SK-N-SH (cell line): ENCODE measurements around the gene DAP. TPM values are rescaled to one million over a fixed set of nuclear protein-coding genes. Genes with fewer than 3 reads are reported as not detected.

Experiments
- CTCF ChIA-PET: fragments of 300-600, 350-600 bp; formaldehyde crosslinking; extraction: SDS; loops from one replicate; lab custom pipeline; 2021; lab: Yijun Ruan, JAX
- POLR2A ChIA-PET: fragments of 350-600 bp; sonication (Branson Sonifier 250); formaldehyde crosslinking; extraction: SDS; loops from one replicate; lab custom pipeline; 2020; ENCODE audit warnings: antibody characterized with exemption, inconsistent platforms; lab: Yijun Ruan, JAX
- DNase-seq: peaks from one replicate; pipeline ENCODE4 v3.0.0; 2012
- H2AFZ ChIP-seq: fragments of 200-600 bp; sonication (generic); 2 replicates; pipeline ENCODE4 v1.8.1; 2016; ENCODE audit warnings: antibody characterized with exemption, mild to moderate bottlenecking, low read depth
- H3F3A ChIP-seq: fragments of 200-600 bp; sonication (generic); replicated peaks from 2 replicates; pipeline ENCODE3; 2016; ENCODE audit warnings: antibody characterized with exemption, mild to moderate bottlenecking; ENCODE audit not compliant: insufficient read depth
- H3K27ac ChIP-seq, 2 experiments: fragments of 200-500 bp in 1 of 2; fragments of 200-600 bp in 1 of 2; sonication (Bioruptor generic) in 1 of 2; sonication (generic), shearing (Covaris generic) in 1 of 2; 2 replicates each; pipeline versions ENCODE4 v1.5.1 to v1.6.1; 2014 to 2016; ENCODE audit warnings: low read depth in 2 of 2, inconsistent platforms in 1 of 2, low read length in 1 of 2, mild to moderate bottlenecking in 1 of 2, mixed read lengths in 1 of 2
- H3K27me3 ChIP-seq: fragments of 200-600 bp; sonication (generic), shearing (Covaris generic); 2 replicates; pipeline ENCODE4 v1.6.1; 2016; ENCODE audit warnings: mixed run types; ENCODE audit not compliant: insufficient read depth
- H3K36me3 ChIP-seq, 2 experiments: fragments of 200-500 bp in 1 of 2; fragments of 200-600 bp in 1 of 2; sonication (Bioruptor generic) in 1 of 2; sonication (generic) in 1 of 2; replicated peaks in 1 of 2; 2 replicates each; pipeline versions ENCODE3 to v1.5.1; 2014 to 2016; ENCODE audit warnings: low read length in 1 of 2, mild to moderate bottlenecking in 1 of 2; ENCODE audit not compliant: insufficient read depth in 2 of 2, control insufficient read depth in 1 of 2
- H3K4me1 ChIP-seq, 2 experiments: fragments of 200-500 bp in 1 of 2; fragments of 200-600 bp in 1 of 2; sonication (Bioruptor generic) in 1 of 2; sonication (generic), shearing (Covaris generic) in 1 of 2; 2 replicates each; pipeline versions ENCODE4 v1.5.1 to v1.6.1; 2014 to 2016; ENCODE audit warnings: low read depth in 1 of 2, low read length in 1 of 2, mixed run types in 1 of 2; ENCODE audit not compliant: insufficient read depth in 2 of 2, control insufficient read depth in 1 of 2
- H3K4me2 ChIP-seq: fragments of 200-600 bp; sonication (generic), shearing (Covaris generic); 2 replicates; pipeline ENCODE4 v1.6.1; 2017; ENCODE audit warnings: mixed run types
- H3K4me3 ChIP-seq, 2 experiments: fragments of 200-500 bp in 1 of 2; fragments of 200-600 bp in 1 of 2; sonication (Bioruptor generic) in 1 of 2; sonication (generic), shearing (Covaris generic) in 1 of 2; 2 replicates each; pipeline versions ENCODE4 v1.5.1 to v1.8.1; 2014 to 2016; ENCODE audit warnings: low read depth in 2 of 2, inconsistent platforms in 1 of 2, low read length in 1 of 2, mild to moderate bottlenecking in 1 of 2, mixed read lengths in 1 of 2, moderate library complexity in 1 of 2
- H3K79me2 ChIP-seq: fragments of 200-600 bp; sonication (generic); 2 replicates; pipeline ENCODE4 v1.8.1; 2017; ENCODE audit warnings: mild to moderate bottlenecking; ENCODE audit not compliant: insufficient read depth
- H3K9ac ChIP-seq: fragments of 200-600 bp; sonication (generic); 2 replicates; pipeline ENCODE4 v1.6.1; 2017; ENCODE audit warnings: mixed run types
- H3K9me2 ChIP-seq: fragments of 200-600 bp; sonication (generic); 2 replicates; pipeline ENCODE4 v1.6.1; 2017; ENCODE audit warnings: mixed run types
- H3K9me3 ChIP-seq: fragments of 200-600 bp; sonication (generic); 2 replicates; pipeline ENCODE4 v1.6.1; 2017; ENCODE audit warnings: mixed run types, mild to moderate bottlenecking, moderate library complexity
- H4K20me1 ChIP-seq: fragments of 200-600 bp; sonication (generic); 2 replicates; pipeline ENCODE4 v1.6.1; 2017; ENCODE audit warnings: mild to moderate bottlenecking, mixed run types; ENCODE audit not compliant: insufficient read depth
- ELF1 ChIP-seq: IDR thresholded peaks from 2 replicates; pipeline ENCODE4 v1.4.0; 2012
- FOXM1 ChIP-seq: IDR thresholded peaks from 2 replicates; pipeline ENCODE4 v1.4.0; 2012; ENCODE audit warnings: low read depth, mild to moderate bottlenecking
- IRF3 ChIP-seq: fragments of 150-350 bp; IDR thresholded peaks from 2 replicates; pipeline ENCODE4 v1.6.1; 2016; ENCODE audit warnings: mild to moderate bottlenecking, low read depth, low read length
- JUND ChIP-seq: IDR thresholded peaks from 2 replicates; pipeline ENCODE4 v1.4.0; 2012
- MAX ChIP-seq: IDR thresholded peaks from 2 replicates; pipeline ENCODE4 v1.4.0; 2012; ENCODE audit warnings: low read depth
- PBX3 ChIP-seq: IDR thresholded peaks from 2 replicates; pipeline ENCODE4; 2012
- RFX5 ChIP-seq: IDR thresholded peaks from 2 replicates; pipeline ENCODE4 v1.6.1; 2012; ENCODE audit warnings: mild to moderate bottlenecking, improper control_type of control experiment, low read length
- YY1 ChIP-seq: IDR thresholded peaks from 2 replicates; pipeline ENCODE4 v1.4.0; 2012; ENCODE audit warnings: low read depth, mild to moderate bottlenecking
- WGBS: methylation state at CpG from one replicate; pipeline ENCODE4 v1.1.6; 2017; ENCODE audit warnings: low lambda C conversion rate; 5-methylcytosine and 5-hydroxymethylcytosine counted together
- polyA plus RNA-seq, 3 experiments: library from polyadenylated mRNA; depleted of rRNA; stranded (reverse); fragments of >200 nt; gene quantifications; 2 replicates each; pipeline ENCODE4 v1.2.3, GENCODE V29; 2012
- TF ChIP-seq, protein P1 (sequence below): fragments of 200-600 bp; sonication (generic); IDR thresholded peaks from 2 replicates; pipeline ENCODE4 v1.6.1; 2017; ENCODE audit warnings: antibody characterized with exemption, mild to moderate bottlenecking, moderate library complexity
- TF ChIP-seq, protein P2 (sequence below): IDR thresholded peaks from 2 replicates; pipeline ENCODE4 v1.4.0; 2012; ENCODE audit warnings: low read depth, borderline replicate concordance

The DAP gene
- polyA plus RNA-seq, 1 of the 3 experiments (the other 2 are of a cell fraction) = 78.2 TPM

GRCh38 chr5:10750909-10751308 lies 10.1 kb downstream of the DAP start:
- H3K4me1 ChIP-seq = peaks cover 0 to 5% of the 10 kb centered on the region in 2 experiments; a peak in 1 of 4 replicates
- no peak overlapping the region for H3K4me2 ChIP-seq
- peaks cover 59% of the 10 kb centered on the region for H4K20me1 ChIP-seq
- no peaks in the 10 kb centered on the region for H3K9me2 ChIP-seq
- no peak for DNase-seq
- H3K27me3 ChIP-seq = no peaks in the 10 kb centered on the region
- peaks cover 6% of the 10 kb centered on the region for H3F3A ChIP-seq
- TF ChIP-seq YY1 = no peak
- TF ChIP-seq PBX3 = no peak
- TF ChIP-seq, protein P1, sequence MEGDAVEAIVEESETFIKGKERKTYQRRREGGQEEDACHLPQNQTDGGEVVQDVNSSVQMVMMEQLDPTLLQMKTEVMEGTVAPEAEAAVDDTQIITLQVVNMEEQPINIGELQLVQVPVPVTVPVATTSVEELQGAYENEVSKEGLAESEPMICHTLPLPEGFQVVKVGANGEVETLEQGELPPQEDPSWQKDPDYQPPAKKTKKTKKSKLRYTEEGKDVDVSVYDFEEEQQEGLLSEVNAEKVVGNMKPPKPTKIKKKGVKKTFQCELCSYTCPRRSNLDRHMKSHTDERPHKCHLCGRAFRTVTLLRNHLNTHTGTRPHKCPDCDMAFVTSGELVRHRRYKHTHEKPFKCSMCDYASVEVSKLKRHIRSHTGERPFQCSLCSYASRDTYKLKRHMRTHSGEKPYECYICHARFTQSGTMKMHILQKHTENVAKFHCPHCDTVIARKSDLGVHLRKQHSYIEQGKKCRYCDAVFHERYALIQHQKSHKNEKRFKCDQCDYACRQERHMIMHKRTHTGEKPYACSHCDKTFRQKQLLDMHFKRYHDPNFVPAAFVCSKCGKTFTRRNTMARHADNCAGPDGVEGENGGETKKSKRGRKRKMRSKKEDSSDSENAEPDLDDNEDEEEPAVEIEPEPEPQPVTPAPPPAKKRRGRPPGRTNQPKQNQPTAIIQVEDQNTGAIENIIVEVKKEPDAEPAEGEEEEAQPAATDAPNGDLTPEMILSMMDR = no peak
- TF ChIP-seq IRF3 = no peak
- TF ChIP-seq, protein P2, sequence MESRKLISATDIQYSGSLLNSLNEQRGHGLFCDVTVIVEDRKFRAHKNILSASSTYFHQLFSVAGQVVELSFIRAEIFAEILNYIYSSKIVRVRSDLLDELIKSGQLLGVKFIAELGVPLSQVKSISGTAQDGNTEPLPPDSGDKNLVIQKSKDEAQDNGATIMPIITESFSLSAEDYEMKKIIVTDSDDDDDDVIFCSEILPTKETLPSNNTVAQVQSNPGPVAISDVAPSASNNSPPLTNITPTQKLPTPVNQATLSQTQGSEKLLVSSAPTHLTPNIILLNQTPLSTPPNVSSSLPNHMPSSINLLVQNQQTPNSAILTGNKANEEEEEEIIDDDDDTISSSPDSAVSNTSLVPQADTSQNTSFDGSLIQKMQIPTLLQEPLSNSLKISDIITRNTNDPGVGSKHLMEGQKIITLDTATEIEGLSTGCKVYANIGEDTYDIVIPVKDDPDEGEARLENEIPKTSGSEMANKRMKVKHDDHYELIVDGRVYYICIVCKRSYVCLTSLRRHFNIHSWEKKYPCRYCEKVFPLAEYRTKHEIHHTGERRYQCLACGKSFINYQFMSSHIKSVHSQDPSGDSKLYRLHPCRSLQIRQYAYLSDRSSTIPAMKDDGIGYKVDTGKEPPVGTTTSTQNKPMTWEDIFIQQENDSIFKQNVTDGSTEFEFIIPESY = no peak
- no peak for TF ChIP-seq RFX5
- TF ChIP-seq FOXM1 = no peak
- H3K36me3 ChIP-seq = peaks cover 52 to 53% of the 10 kb centered on the region in 2 experiments
- no peak overlapping the region for H3K27ac ChIP-seq
- 90% methylated on average over 3 of the region's 3 CpGs for WGBS
- H3K4me3 ChIP-seq = no peak overlapping the region
- peaks cover 84% of the 10 kb centered on the region for H3K79me2 ChIP-seq
- no peak overlapping the region for H2AFZ ChIP-seq
- no peak overlapping the region for H3K9ac ChIP-seq
- CTCF ChIA-PET = no interaction called here
- H3K9me3 ChIP-seq = no peaks in the 10 kb centered on the region
- POLR2A ChIA-PET = no interaction called here

DNA sequence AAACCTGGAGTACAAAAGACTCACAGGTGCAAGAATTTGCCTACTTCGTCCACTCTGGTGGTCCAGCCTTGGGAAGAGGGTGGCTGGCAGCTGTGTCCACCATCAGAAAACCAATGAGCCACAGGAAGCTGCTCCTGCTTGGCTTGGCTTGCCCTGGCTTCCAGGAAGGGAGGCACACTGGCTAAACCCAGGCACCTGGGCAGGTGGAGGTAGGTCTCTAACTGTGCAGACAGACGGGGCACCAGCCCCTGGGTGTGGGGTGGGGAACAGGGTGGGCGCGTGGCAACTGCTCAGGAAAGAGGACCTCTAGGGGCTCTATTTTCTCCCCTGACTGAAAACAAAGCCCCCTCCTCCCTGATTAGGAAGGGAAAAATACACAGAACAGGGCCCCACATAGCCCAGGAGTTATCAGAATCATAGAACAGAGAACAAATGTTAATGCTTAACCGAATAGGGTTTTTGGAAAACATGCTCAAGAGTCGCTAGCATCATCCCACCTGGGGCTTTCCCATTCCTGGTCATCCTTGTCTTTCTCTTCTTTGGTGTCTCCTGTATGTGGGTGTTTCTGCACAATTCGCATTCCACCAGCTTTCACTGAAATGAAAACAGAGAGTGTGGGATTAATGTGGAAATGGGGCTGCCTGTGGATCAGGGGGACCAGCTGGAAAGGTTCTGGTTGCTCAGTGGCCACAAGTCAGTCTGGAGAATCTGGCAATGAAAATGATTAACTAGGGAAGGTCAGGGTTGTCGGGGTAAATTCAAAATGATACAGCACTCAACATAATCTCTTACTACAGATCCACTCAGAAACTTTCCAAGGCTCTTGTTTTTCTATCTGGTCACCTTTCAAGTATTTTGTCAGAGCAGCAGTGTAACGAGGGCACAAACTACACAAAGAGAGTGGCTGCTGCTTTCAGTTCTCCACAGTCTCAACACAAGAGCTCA lies 13.1 kb downstream of the DAP start:
- WGBS = 88% methylated on average over 8 of the region's 9 CpGs
- no peaks in the 10 kb centered on the region for H3K9me3 ChIP-seq
- CTCF ChIA-PET = interaction anchor here (1.5 kb wide), 1 partner anchor 52 kb away, joined by 6 read pairs; no protein-coding TSS in a partner anchor
- TF ChIP-seq JUND (no peak), PBX3 (no peak), MAX (no peak), ELF1 (no peak)
- TF ChIP-seq, protein P1 = no peak

More for the DNA sequence above, 13.1 kb downstream of the DAP start:
- Histone ChIP-seq H3K27me3 (no peaks in the 10 kb centered on the region), H3K9me2 (no peaks in the 10 kb centered on the region), H4K20me1 (peaks cover 33% of the 10 kb centered on the region), H3F3A (peaks cover 3% of the 10 kb centered on the region), H3K4me1 (no peaks in the 10 kb centered on the region), H3K4me2 (no peak overlapping the region), H3K79me2 (peaks cover 66% of the 10 kb centered on the region), H3K36me3 (peaks cover 71 to 74% of the 10 kb centered on the region in 2 experiments), H3K9ac (no peak overlapping the region), H2AFZ (no peak overlapping the region), H3K4me3 (no peak overlapping the region), H3K27ac (no peak overlapping the region)
- no peak for DNase-seq
- POLR2A ChIA-PET = no interaction called here
